Measurements from ENCODE around the gene DIS3L2.

DIS3L2 gene

DNA sequence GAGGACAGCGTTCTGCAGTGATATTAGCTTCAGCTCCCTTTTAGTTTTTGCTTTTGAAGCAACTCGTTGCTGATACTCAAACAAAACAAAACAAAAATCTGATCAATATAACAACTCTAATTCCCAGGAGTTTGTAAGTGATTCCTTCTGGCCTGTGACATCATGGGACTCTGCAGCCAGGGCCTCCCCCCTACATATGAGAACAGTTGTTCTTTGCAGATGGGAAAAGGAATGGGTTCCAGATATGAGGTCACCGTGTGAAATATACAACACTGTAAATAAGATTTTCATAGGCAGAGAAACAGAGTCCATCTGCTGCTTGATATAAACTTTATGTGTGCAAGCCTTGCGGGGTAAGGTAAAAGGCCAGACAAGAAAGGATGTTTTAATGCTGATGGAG, 56.7 kb downstream of the DIS3L2 start:
- no peak for TF ChIP-seq ZFX (IDR thresholded peaks at IDR 0.05; ENCODE audit: borderline replicate concordance)
- TF ChIP-seq CTCF (IDR thresholded peaks at IDR 0.05), result no peak
- H3K27ac ChIP-seq, result no peak overlapping the region

- H3K27ac ChIP-seq, result no peak overlapping the region
- TF ChIP-seq ZFX (IDR thresholded peaks at IDR 0.05; ENCODE audit: borderline replicate concordance) (no peak), CTCF (IDR thresholded peaks at IDR 0.05) (no peak)
Observed at GRCh38 chr2:232022718-232023117, 61.2 kb downstream of the DIS3L2 start.

GRCh38 chr2:232023426-232023825, 61.9 kb downstream of the DIS3L2 start:
- TF ChIP-seq CTCF (IDR thresholded peaks at IDR 0.05), result no peak
- no peak for TF ChIP-seq ZFX (IDR thresholded peaks at IDR 0.05; ENCODE audit: borderline replicate concordance)
- H3K27ac ChIP-seq, result no peak overlapping the region

GRCh38 chr2:232024457-232024856, 62.9 kb downstream of the DIS3L2 start:
- no peak overlapping the region for H3K27ac ChIP-seq
- TF ChIP-seq CTCF (IDR thresholded peaks at IDR 0.05) (no peak), ZFX (IDR thresholded peaks at IDR 0.05; ENCODE audit: borderline replicate concordance) (no peak)

- TF ChIP-seq CTCF (IDR thresholded peaks at IDR 0.05) (no peak), ZFX (IDR thresholded peaks at IDR 0.05; ENCODE audit: borderline replicate concordance) (no peak)
- H3K27ac ChIP-seq, result no peak overlapping the region
Observed at GRCh38 chr2:232026910-232027309, 65.4 kb downstream of the DIS3L2 start.

DNA sequence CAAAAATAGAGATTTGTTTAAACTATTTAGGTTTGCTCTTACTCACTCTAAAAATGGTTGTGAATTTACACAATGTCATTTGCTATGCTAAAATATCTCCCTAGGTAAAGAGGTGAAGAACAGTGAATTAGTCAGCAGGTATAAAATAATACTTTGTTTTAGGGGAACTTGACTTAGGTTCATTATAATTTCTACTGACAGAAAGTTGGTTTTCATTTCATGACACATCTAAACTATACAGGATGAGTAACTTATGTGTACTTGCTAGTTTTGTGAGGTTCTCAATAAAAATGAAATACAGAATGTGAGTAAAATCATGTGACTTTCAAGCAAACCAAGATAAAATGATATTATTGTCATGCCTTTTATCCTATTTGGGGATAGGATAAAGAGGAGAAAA, 66.0 kb downstream of the DIS3L2 start:
- no peak overlapping the region for H3K27ac ChIP-seq
- no peak for TF ChIP-seq ZFX (IDR thresholded peaks at IDR 0.05; ENCODE audit: borderline replicate concordance)
- TF ChIP-seq CTCF (IDR thresholded peaks at IDR 0.05), result no peak

DNA sequence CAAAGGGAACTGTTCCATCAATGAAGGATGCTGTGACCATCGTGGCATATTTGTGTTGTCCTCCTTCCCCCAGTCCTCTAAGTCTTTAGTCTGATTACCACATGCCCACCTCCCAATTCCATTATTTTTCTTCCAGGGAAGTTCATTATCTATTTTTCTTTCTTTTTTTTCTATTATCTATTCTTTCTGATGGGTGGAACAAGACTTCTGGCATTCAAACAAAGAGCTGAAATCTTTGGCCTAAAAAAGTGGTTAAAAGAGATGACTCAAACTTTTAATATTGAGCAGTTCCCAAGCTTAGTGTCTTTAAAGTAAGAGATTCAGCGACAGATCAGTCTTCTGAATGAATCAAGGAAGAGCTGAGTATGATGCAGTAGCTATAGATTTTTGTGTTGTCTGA, 66.6 kb downstream of the DIS3L2 start:
- H3K27ac ChIP-seq, result no peak overlapping the region
- TF ChIP-seq CTCF (IDR thresholded peaks at IDR 0.05), result no peak
- TF ChIP-seq ZFX (IDR thresholded peaks at IDR 0.05; ENCODE audit: borderline replicate concordance), result no peak
